CD4-positive, alpha-beta T cell (primary cell): Measurements from ENCODE around the gene MCOLN1. TPM values are rescaled to one million over a fixed set of nuclear protein-coding genes. Genes with fewer than 3 reads are reported as not detected.

Source experiments
- ATAC-seq: fragments of 200-7000 bp; cut with Tn5 transposase; one replicate; pipeline ENCODE4 v1.10.0; 2022; ENCODE audit warnings: mild to moderate bottlenecking; ENCODE audit not compliant: poor library complexity
- CTCF ChIA-PET: fragments of 350-600 bp; sonication (Branson Sonifier 250); formaldehyde crosslinking; loops from one replicate; lab custom pipeline; 2021; ENCODE audit warnings: antibody characterized with exemption, inconsistent platforms; lab: Charles Lee
- POLR2A ChIA-PET: fragments of 350-600 bp; sonication (Branson Sonifier 250); formaldehyde crosslinking; loops from one replicate; lab custom pipeline; 2021; ENCODE audit warnings: antibody characterized with exemption, inconsistent platforms; lab: Charles Lee
- DNase-seq, 14 experiments: peaks; one replicate each; pipeline ENCODE4 v3.0.0-alpha.2; 2013 to 2020; ENCODE audit warnings: mixed read lengths in 2 of 14
- H3K27ac ChIP-seq, 2 donors: one replicate each; pipeline versions ENCODE4 v1.5.1 to v1.7.0; 2013; ENCODE audit warnings: low read length in 2 of 2, low read depth in 1 of 2, mild to moderate bottlenecking in 1 of 2
- H3K27me3 ChIP-seq, 2 experiments: 1 replicate in 1 of 2; 2 replicates in 1 of 2; pipeline versions ENCODE4 v1.6.1 to v1.7.0; 2013; ENCODE audit warnings: low read length in 2 of 2, control low read depth in 1 of 2, mild to moderate bottlenecking in 1 of 2, moderate library complexity in 1 of 2; ENCODE audit not compliant: insufficient read depth in 2 of 2, control insufficient read depth in 1 of 2
- H3K36me3 ChIP-seq: one replicate; pipeline ENCODE4 v1.6.1; 2013; ENCODE audit warnings: low read length, control low read depth; ENCODE audit not compliant: insufficient read depth
- H3K4me1 ChIP-seq: one replicate; pipeline ENCODE4 v1.6.1; 2013; ENCODE audit warnings: low read length, control low read depth; ENCODE audit not compliant: insufficient read depth
- H3K4me3 ChIP-seq: one replicate; pipeline ENCODE4 v1.5.1; 2013; ENCODE audit warnings: mild to moderate bottlenecking, low read length, moderate library complexity
- H3K9me3 ChIP-seq, 2 experiments: 1 replicate in 1 of 2; 2 replicates in 1 of 2; pipeline versions ENCODE4 v1.6.1 to v1.7.0; 2013; ENCODE audit warnings: low read length in 2 of 2, mild to moderate bottlenecking in 2 of 2, control low read depth in 1 of 2, moderate library complexity in 1 of 2; ENCODE audit not compliant: control insufficient read depth in 1 of 2, insufficient read depth in 1 of 2
- H3K27ac Mint-ChIP-seq: one replicate; pipeline ENCODE4 v1.8.0; 2020; ENCODE audit warnings: mixed read lengths
- H3K27me3 Mint-ChIP-seq: one replicate; pipeline ENCODE4 v1.8.0; 2021; ENCODE audit warnings: mixed read lengths
- H3K36me3 Mint-ChIP-seq: one replicate; pipeline ENCODE4 v1.8.0; 2021; ENCODE audit warnings: low read depth, mixed read lengths
- H3K4me1 Mint-ChIP-seq: one replicate; pipeline ENCODE4 v1.8.0; 2021; ENCODE audit warnings: low read depth, mixed read lengths
- H3K4me3 Mint-ChIP-seq: one replicate; pipeline ENCODE4 v1.8.0; 2020; ENCODE audit warnings: mild to moderate bottlenecking, mixed read lengths
- H3K9me3 Mint-ChIP-seq: one replicate; pipeline ENCODE4 v1.8.0; 2020; ENCODE audit warnings: mixed read lengths
- intact Hi-C, 2 experiments: fragments of 100-400 bp; cut with DNase I in 1 of 2; cut with micrococcal nuclease in 1 of 2; formaldehyde crosslinking; loops; one replicate each; pipeline versions ENCODE4 v1.15.1 to v1.9.0; 2023 to 2025; cut with DNase I, micrococcal nuclease
- total RNA-seq, 174 experiments: library from RNA in 2 of 174; stranded (reverse) in 2 of 174; gene quantifications; one replicate each; pipeline ENCODE4 v1.2.3 and lab custom pipeline; 2021 to 2026
- TF ChIP-seq, protein P1 (sequence below): fragments of 200-600 bp; IDR thresholded peaks from one replicate; pipeline ENCODE4 v1.8.0; 2022; ENCODE audit warnings: antibody characterized with exemption, mild to moderate bottlenecking

The MCOLN1 gene
- total RNA-seq, 2 experiments from 2014 or later = 7.9 to 8.8 TPM

GRCh38 chr19:7528522-7529245 lies 6.3 kb downstream of the MCOLN1 start:
- Mint-ChIP-seq H3K27ac (no peak overlapping the region), H3K4me3 (no peak overlapping the region), H3K36me3 (peaks cover 11% of the 10 kb centered on the region), H3K4me1 (peaks cover under 1% of the 10 kb centered on the region), H3K27me3 (no peaks in the 10 kb centered on the region), H3K9me3 (no peaks in the 10 kb centered on the region)
- H3K4me1 ChIP-seq = peaks cover 8% of the 10 kb centered on the region
- no peak overlapping the region for H3K4me3 ChIP-seq
- ATAC-seq (no peak), DNase-seq (no peak)
- H3K9me3 ChIP-seq = no peaks in the 10 kb centered on the region
- H3K27ac ChIP-seq = no peak overlapping the region
- POLR2A ChIA-PET = no interaction called here
- H3K36me3 ChIP-seq = peaks cover 9% of the 10 kb centered on the region
- CTCF ChIA-PET = no interaction called here
- TF ChIP-seq, protein P1, sequence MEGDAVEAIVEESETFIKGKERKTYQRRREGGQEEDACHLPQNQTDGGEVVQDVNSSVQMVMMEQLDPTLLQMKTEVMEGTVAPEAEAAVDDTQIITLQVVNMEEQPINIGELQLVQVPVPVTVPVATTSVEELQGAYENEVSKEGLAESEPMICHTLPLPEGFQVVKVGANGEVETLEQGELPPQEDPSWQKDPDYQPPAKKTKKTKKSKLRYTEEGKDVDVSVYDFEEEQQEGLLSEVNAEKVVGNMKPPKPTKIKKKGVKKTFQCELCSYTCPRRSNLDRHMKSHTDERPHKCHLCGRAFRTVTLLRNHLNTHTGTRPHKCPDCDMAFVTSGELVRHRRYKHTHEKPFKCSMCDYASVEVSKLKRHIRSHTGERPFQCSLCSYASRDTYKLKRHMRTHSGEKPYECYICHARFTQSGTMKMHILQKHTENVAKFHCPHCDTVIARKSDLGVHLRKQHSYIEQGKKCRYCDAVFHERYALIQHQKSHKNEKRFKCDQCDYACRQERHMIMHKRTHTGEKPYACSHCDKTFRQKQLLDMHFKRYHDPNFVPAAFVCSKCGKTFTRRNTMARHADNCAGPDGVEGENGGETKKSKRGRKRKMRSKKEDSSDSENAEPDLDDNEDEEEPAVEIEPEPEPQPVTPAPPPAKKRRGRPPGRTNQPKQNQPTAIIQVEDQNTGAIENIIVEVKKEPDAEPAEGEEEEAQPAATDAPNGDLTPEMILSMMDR = no peak
- H3K27me3 ChIP-seq = no peaks in the 10 kb centered on the region
- intact Hi-C loops = no loop called here

- Histone ChIP-seq H3K4me3 (no peak overlapping the region), H3K27me3 (no peaks in the 10 kb centered on the region), H3K4me1 (peaks cover 11% of the 10 kb centered on the region), H3K27ac (no peak overlapping the region), H3K9me3 (no peaks in the 10 kb centered on the region), H3K36me3 (peaks cover 9% of the 10 kb centered on the region)
- no peaks in the 10 kb centered on the region for H3K9me3 Mint-ChIP-seq
- H3K4me3 Mint-ChIP-seq = no peak overlapping the region
- intact Hi-C loops = no loop called here
- H3K36me3 Mint-ChIP-seq = peaks cover 11% of the 10 kb centered on the region
- ATAC-seq (no peak), DNase-seq (peak in 1 of 14 experiments; percentile 39)
- H3K4me1 Mint-ChIP-seq = peaks cover 6% of the 10 kb centered on the region
- POLR2A ChIA-PET = no interaction called here
- no peak overlapping the region for H3K27ac Mint-ChIP-seq
- no peaks in the 10 kb centered on the region for H3K27me3 Mint-ChIP-seq
- TF ChIP-seq, protein P1 = no peak
- CTCF ChIA-PET = no interaction called here
These were observed 6.8 kb downstream of the MCOLN1 start for GRCh38 chr19:7529246-7529600.

DNA sequence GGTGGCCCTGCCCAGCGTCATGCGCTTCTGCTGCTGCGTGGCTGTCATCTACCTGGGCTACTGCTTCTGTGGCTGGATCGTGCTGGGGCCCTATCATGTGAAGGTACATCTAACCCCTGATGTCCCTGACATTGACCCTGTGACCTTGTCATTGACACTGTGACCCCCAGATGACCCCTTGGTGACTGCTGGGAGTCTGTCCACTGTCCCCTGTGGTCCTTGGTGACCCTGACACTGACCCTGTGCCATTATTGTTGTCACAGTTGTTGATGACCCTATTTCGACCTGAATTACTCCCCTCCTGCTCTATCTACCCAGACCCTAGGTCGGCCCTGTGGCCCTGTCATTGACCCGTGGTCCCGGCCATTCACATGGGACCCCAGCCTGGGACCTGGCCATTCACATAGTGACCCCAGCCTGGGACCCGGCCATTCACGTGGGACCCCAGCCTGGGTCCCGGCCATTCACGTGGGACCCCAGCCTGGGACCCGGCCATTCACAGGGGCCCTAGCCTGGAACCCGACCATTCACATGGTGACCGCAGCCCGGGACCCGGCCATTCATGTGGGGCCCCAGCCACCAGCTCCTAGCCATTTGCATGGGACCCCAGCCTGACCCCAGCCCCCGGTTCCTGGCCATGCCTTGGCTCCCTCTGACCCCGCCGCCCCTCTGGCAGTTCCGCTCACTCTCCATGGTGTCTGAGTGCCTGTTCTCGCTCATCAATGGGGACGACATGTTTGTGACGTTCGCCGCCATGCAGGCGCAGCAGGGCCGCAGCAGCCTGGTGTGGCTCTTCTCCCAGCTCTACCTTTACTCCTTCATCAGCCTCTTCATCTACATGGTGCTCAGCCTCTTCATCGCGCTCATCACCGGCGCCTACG lies 7.4 kb downstream of the MCOLN1 start:
- Mint-ChIP-seq H3K4me3 (no peak overlapping the region), H3K27me3 (no peaks in the 10 kb centered on the region), H3K4me1 (peaks cover 12% of the 10 kb centered on the region), H3K27ac (no peak overlapping the region), H3K36me3 (peaks cover 11% of the 10 kb centered on the region), H3K9me3 (no peaks in the 10 kb centered on the region)
- Histone ChIP-seq H3K4me3 (no peak overlapping the region), H3K36me3 (peaks cover 9% of the 10 kb centered on the region), H3K9me3 (no peaks in the 10 kb centered on the region), H3K27me3 (no peaks in the 10 kb centered on the region), H3K4me1 (peaks cover 17% of the 10 kb centered on the region), H3K27ac (no peak overlapping the region)
- DNase-seq (no peak), ATAC-seq (no peak)
- POLR2A ChIA-PET = no interaction called here
- TF ChIP-seq, protein P1 = no peak
- intact Hi-C loops = loop anchor here in 1 of 2 experiments (5.0 to 10.0 kb wide), 2 partner anchors 375 to 793 kb away; partner anchors contain the start of genes GPR108, MAP2K7 and TRIP10
- CTCF ChIA-PET = no interaction called here
